NCI-H524 (cell line): ENCODE data around the gene TCERG1L.
A peak's percentile ranks its signal among the peaks of the same experiment; 100 is the strongest.

Source experiments
- DNase-seq, 2 experiments: peaks; one replicate each; lab custom pipeline; 2025; lab: John Stamatoyannopoulos, UW

TCERG1L gene

GRCh38 chr10:131316321-131317075 lies 5.0 kb upstream of the TCERG1L start:
- DNase-seq = no peak

- DNase-seq = no peak
Measured at GRCh38 chr10:131315344-131315743, 3.8 kb upstream of the TCERG1L start.

GRCh38 chr10:131314799-131315198 lies 3.3 kb upstream of the TCERG1L start:
- no peak for DNase-seq

GRCh38 chr10:131314148-131314547 lies 2.6 kb upstream of the TCERG1L start:
- DNase-seq = no peak

- no peak for DNase-seq
Measured at GRCh38 chr10:131313377-131313776, 1.9 kb upstream of the TCERG1L start.

- peak; percentile 34 to 66 for DNase-seq
Measured at GRCh38 chr10:131312478-131312836, 936 bp upstream of the TCERG1L start.

- no peak for DNase-seq
Measured at GRCh38 chr10:131311402-131311660, 190 bp downstream of the TCERG1L start.

GRCh38 chr10:131310551-131311401 lies 745 bp downstream of the TCERG1L start:
- no peak for DNase-seq

- DNase-seq = no peak
Measured at GRCh38 chr10:131310142-131310541, 1.4 kb downstream of the TCERG1L start.

- DNase-seq = no peak
Measured at GRCh38 chr10:131300508-131300907, 11.0 kb downstream of the TCERG1L start.

- DNase-seq = no peak
Measured at GRCh38 chr10:131290781-131291180, 20.7 kb downstream of the TCERG1L start.

- no peak for DNase-seq
Measured at GRCh38 chr10:131288648-131289047, 22.9 kb downstream of the TCERG1L start.

GRCh38 chr10:131282961-131283360 lies 28.6 kb downstream of the TCERG1L start:
- DNase-seq = no peak

GRCh38 chr10:131280101-131280500 lies 31.4 kb downstream of the TCERG1L start:
- DNase-seq = no peak

- DNase-seq = no peak
Measured at GRCh38 chr10:131279516-131279915, 32.0 kb downstream of the TCERG1L start.

GRCh38 chr10:131277969-131278368 lies 33.6 kb downstream of the TCERG1L start:
- no peak for DNase-seq

- DNase-seq = no peak
Measured at GRCh38 chr10:131277278-131277677, 34.2 kb downstream of the TCERG1L start.

- DNase-seq = no peak
Measured at GRCh38 chr10:131275691-131276090, 35.8 kb downstream of the TCERG1L start.

GRCh38 chr10:131274883-131275282 lies 36.6 kb downstream of the TCERG1L start:
- no peak for DNase-seq

GRCh38 chr10:131274133-131274880 lies 37.2 kb downstream of the TCERG1L start:
- DNase-seq = no peak

- no peak for DNase-seq
Measured at GRCh38 chr10:131273476-131273875, 38.0 kb downstream of the TCERG1L start.

- no peak for DNase-seq
Measured at GRCh38 chr10:131272897-131273451, 38.5 kb downstream of the TCERG1L start.

GRCh38 chr10:131271966-131272365 lies 39.6 kb downstream of the TCERG1L start:
- no peak for DNase-seq
